ENCODE results near the gene HAUS7.

HAUS7 gene

DNA sequence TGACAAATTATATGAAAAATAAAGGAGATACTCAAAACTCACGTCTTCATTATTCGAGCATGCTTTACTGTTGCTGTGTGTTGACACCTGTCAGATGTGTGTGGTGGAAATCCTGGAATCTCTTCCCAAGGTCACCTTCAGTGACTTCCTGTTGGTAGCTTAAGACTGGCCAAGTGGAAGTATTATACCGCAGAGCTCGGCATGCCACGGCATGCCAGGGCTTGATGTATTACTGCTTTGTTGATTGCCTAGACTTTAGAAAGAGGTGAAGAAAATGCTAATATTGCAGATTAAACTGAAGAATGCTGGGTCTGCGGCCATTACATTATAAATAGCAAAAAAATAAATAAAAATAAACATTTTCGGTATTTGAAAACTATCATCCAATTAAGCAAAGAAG is 29.1 kb downstream of the HAUS7 start:
- DNase-seq (ENCODE audit: low spot score): no peak

GRCh38 chrX:153440556-153441135 is 29.7 kb downstream of the HAUS7 start:
- DNase-seq (ENCODE audit: low spot score): no peak

DNA sequence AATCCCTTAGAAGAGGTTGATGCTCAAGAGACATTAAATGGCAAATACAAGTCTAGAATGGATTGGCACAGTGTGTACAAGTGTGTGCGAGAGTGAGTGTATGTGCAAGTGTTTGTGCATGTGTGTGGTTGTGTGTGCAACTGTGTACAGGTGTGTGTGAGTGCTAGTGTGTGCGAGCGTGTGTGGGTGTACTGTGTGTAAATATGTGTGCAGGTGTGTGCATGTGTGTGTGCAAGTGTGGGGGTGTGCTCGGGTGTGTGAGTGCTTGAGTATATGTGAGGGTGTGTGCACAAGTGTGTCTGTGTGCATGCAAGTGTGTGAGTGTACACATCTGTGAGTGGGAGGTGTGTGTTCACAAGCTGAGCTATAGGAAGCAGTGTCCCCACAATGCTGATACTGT is 30.4 kb downstream of the HAUS7 start:
- no peak for DNase-seq (ENCODE audit: low spot score)

DNA sequence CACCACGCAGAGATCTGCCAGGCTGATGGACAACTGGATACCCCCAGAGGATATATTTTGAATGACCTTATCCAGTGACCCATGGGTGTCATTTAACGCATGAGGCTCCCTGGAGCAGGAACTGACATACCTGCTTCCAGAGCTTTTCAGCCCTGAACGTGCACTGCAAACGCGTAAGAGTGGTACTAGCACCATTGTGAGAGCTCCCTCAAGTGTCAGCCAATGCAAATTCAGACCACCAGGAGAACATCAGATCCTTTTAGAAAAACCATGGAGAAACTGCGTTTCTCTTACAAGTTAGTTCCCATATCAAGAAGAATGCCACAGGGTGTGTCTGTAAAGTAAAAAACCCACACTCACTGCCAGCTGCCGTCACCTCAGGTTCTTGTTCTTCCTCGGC is 31.8 kb downstream of the HAUS7 start:
- peak; percentile 24 for DNase-seq (ENCODE audit: low spot score)

- no peak for DNase-seq (ENCODE audit: low spot score)
These were observed 34.5 kb downstream of the HAUS7 start for GRCh38 chrX:153435845-153436244.

GRCh38 chrX:153434801-153435200 is 35.6 kb downstream of the HAUS7 start:
- DNase-seq (ENCODE audit: low spot score): no peak

DNA sequence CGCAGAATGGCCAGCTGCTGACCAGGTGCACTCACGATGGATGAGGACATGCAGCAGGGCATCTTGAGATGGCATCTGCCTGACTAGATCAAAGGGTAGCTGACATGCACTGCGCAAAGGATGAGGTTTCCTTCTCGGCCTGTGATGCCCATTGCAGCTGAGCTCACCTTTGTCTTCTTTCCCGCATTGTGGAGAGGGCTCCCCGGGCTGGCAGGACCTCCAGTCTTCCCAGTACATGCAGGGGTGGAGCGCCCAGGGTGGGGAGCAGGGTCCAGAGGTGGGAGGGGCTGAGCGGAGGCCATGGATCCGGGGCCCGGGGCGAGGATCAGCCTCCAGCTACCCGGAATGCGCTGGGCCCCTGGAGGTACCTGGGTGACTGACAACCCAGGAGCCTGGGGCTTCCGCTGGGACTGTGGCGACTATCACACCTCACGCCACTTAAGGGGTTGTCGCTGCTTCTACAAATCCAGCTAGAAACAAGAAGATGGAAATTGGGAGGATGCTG is 36.5 kb downstream of the HAUS7 start:
- DNase-seq (ENCODE audit: low spot score): no peak

DNA sequence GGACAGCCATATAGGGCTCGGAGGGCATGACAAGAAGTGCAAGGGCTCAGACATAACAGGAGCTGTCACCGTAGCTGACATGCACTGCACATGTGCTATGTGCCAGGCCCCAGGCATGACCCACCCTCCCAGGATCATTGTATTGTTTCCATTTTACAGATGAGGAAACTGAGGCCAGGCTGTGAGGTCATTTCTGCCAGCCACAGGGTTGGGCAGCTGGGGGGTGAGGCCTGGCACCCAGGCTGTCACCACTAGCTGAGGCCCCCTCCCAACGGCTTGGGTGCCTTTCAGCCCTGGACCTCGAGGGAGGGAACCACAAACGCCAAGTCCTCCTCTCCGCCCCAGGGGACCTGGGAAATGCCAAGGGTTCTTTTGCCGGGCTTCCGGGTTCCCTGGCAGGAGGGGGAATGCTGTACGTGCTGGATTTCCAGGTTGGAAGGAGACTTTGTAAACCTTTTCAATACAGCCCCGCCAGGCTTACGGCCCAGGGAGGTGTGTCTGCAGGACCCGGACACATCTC is 37.2 kb downstream of the HAUS7 start:
- DNase-seq (ENCODE audit: low spot score): no peak

- DNase-seq (ENCODE audit: low spot score): no peak
These were observed 39.6 kb downstream of the HAUS7 start for GRCh38 chrX:153430796-153431195.

DNA sequence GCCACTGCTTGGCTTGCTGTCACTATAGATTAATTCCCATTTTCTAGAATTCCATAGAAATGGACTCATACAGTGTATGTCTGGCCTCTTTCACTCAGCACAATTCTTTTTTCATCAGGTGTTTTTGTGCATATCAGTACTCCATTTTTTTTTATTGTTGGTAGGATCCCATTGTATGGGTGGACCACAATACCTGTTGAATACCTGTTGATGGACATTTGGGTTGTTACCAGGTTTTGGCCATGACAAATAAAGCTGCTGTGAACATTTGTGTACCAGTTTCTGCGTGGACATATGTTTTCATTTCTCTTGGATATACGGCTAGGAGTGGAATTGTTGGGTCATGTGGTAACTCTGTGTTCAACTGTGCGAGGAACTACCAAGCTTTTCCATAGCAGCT is 44.2 kb downstream of the HAUS7 start:
- no peak for DNase-seq (ENCODE audit: low spot score)

GRCh38 chrX:153423652-153424051 is 46.7 kb downstream of the HAUS7 start:
- no peak for DNase-seq (ENCODE audit: low spot score)

DNA sequence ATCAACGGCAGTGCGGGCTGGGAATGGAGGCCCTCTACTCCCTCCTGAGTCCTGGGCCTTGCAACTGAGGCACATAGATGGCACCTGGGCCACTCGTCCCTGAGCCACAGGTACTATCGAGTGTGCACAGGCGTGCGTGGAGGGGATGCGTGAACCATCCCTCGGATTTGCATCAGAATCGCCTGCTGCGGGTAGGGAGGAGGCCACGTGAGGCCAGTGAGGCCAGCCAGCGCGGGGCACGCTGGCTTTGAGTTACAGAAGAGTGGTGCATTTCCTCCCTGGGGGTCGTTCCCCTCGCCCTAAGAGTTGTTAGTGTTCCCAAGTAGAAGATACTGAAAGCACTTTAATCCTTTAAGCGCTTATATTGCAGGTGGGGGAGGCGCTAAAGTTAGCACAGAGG is 48.5 kb downstream of the HAUS7 start:
- no peak for DNase-seq (ENCODE audit: low spot score)

GRCh38 chrX:153420851-153421599 is 49.4 kb downstream of the HAUS7 start:
- no peak for DNase-seq (ENCODE audit: low spot score)

- no peak for DNase-seq (ENCODE audit: low spot score)
These were observed 52.7 kb downstream of the HAUS7 start for GRCh38 chrX:153417637-153418036.

DNA sequence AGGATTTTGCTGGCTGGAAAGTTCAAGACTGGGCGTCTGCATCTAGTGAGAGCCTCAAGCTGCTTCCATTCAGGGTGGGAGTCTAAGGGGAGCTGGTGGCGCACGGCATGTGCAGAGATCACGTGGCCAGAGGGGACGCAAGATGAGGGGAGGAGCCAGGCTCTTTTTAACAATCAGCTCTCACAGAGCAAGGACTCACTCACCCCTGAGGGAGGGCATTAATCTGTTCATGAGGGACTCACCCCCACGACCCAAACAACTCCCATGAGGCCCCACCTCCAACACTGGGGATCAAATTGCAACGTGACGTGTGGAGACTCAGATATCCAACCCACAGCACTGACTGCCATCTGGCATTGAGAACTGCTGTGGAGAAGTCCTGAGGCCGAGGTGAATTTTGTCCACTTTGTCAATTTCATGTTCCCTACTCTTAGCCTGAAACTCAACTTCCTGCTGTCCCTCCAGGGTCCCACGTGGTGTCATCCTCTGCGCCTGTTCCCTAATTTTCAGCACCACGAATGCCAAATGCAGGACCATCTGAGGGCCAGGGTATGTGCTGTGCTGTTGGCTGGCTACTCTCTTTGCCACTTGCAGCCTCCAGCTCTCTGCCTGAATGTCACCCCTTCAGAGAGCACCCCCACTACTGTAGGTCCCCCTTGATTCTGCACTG is 53.5 kb downstream of the HAUS7 start:
- no peak for DNase-seq (ENCODE audit: low spot score)

GRCh38 chrX:153414856-153415510 is 55.4 kb downstream of the HAUS7 start:
- DNase-seq (ENCODE audit: low spot score): no peak

- DNase-seq (ENCODE audit: low spot score): no peak
These were observed 56.6 kb downstream of the HAUS7 start for GRCh38 chrX:153413731-153414130.

DNA sequence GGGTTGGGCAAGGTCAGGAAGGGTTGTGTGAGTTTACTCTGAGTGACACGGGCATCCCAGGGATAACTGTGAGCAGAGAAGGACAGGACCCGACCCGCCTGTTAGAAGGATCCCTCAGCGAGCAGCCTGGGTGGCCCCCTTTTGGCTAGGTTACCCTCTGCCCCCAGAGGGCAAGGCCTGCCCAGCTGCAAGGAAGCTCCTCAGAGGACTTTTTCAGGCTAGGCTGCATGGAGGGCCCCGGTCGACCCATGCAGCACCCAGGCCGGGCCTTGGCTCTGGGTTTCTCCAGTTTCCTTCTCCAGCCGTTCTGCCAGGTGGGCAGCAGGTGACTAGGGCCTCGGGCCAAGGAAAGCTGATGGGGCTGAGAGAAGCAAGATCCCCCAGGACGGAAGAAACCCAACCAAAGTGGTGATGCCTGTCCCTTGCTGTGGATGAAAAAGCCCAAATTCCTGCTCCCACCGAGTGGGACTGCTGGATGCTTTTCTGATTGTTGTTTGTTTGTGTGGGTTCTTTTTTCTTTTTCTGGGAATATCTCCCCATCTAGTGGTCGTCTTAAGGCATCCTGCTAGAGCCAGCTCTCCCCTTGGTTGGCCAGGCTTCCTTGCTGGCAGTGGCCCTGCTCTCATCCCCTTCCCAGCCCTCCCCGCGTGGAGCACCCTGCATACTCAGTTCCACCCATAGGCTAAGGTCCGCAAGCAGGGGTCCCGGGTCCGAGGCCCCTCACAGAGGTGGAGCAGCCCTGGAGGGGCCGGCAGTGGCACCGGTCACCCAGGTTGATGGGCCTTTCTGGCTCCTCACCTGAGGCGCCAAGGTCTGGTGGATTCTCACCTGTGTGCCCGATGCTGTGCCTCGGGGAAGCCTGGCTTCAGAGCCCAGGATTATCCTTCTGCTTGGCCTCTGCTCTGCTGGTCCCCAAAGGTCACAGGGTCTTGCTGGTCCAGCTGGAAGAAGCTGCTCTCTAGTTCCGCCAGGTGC is 57.3 kb downstream of the HAUS7 start:
- DNase-seq (ENCODE audit: low spot score): no peak

DNA sequence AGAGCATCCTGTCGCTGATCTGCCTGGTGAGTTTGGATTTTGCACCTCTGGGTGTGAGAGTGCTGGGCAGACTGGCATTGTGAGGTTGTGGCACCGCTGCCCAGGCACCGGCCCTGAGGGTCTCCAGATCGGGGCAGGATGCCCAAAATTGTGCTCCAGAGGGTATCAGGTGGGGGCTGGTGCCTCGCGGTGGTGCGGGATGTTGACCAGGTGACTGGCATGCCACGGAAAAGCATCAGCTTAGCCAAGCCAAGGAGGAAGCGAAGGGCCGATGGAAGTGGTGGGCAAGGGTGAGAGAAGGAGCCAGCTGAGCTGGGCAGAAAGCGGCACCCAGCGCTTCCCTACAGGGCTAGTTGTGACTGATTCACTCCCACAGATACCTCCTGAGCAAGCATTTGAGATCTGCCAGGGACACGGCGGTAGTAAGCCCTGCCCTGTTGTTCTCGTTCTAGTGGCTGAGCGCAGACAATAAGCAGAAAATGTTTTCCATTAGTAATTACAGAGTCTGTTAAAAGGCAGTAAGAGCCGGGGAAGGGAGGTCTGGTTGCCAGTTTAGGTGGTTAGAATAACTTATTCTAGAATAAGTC is 58.3 kb downstream of the HAUS7 start:
- DNase-seq (ENCODE audit: low spot score): no peak

DNA sequence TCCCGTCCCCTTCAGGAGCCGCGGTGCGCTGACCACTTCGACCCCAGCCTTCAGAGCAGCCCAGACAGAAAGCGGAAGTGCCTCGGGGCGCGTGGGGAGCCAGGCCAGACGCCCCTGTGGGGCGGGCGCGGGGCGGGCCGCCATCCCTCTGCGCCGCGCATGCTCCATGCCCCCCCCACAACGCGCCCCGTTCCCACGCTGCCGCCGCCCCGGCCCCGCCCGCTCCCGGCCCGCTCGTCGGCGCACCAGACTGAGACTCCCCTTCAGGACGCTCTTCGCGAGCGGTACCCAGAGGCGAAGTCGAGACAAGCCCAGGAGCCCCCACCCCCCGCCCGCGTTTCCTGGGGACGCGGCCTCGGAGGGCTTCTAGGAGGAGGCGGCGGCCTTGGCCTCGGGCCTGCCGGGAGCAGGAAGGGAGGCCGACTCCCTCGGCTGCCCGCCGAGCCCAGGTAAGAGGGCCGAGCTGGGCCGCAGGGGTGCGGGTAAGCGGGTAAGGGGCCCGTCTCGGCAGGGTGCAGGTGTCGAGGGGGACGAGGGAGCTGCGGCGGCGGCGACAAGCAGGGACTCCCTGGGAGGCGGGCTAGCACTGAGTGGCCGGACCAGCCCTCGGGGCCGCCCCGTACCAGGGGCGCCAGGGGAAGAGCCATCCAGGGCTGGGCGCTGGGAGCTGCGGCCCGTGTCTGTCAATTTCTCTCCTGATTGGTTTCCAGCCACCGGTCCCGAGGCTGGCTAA is 59.0 kb downstream of the HAUS7 start, which contains the start of gene ZFP92:
Gene ZFP92, plus strand, starts transcription at position 218 of the 733 bp plus-strand sequence. CDS start 6,851 bp downstream, outside the sequence.
- no peak for DNase-seq (ENCODE audit: low spot score)
